ENCODE data around the gene ZYG11A.

- TF ChIP-seq ZNF18 (tag by site-specific recombination; IDR thresholded peaks at IDR 0.05) = no peak
- TF ChIP-seq ZNF645 (tag by site-specific recombination; IDR thresholded peaks at IDR 0.05) = no peak
These were observed 84.9 kb downstream of the ZYG11A start, which contains the start of gene SCP2 for GRCh38 chr1:52927212-52928014.
